MM.1S (cell line): Measurements from ENCODE around the gene SURF1.

Experiments used
- DNase-seq: peaks from one replicate; pipeline ENCODE4 v3.0.0-alpha.2; 2015
- H2AFZ ChIP-seq: fragments of 300-600 bp; sonication (generic); 2 replicates; pipeline ENCODE4 v1.6.0; 2016; ENCODE audit warnings: antibody characterized with exemption, low read length
- H3F3A ChIP-seq: fragments of 300-600 bp; sonication (generic); 2 replicates; pipeline ENCODE4 v1.6.1; 2016; ENCODE audit warnings: mild to moderate bottlenecking, antibody characterized with exemption, low read length, moderate library complexity, mixed read lengths; ENCODE audit not compliant: insufficient read depth
- H3K27ac ChIP-seq: fragments of 300-600 bp; sonication (generic); 2 replicates; pipeline ENCODE4 v1.5.1; 2016; ENCODE audit warnings: mild to moderate bottlenecking, low read length
- H3K27me3 ChIP-seq: fragments of 300-600 bp; sonication (generic); replicated peaks from 2 replicates; pipeline ENCODE4 v1.6.0; 2016; ENCODE audit warnings: low read length; ENCODE audit not compliant: insufficient read depth
- H3K36me3 ChIP-seq: fragments of 300-600 bp; sonication (generic); replicated peaks from 2 replicates; pipeline ENCODE4 v1.6.1; 2016; ENCODE audit warnings: mild to moderate bottlenecking, low read length, mixed read lengths; ENCODE audit not compliant: insufficient read depth
- H3K4me1 ChIP-seq: fragments of 300-600 bp; sonication (generic); 2 replicates; pipeline ENCODE4 v1.6.1; 2016; ENCODE audit warnings: low read length, mixed read lengths
- H3K4me2 ChIP-seq: fragments of 300-600 bp; sonication (generic); 2 replicates; pipeline ENCODE4 v1.6.0; 2016; ENCODE audit warnings: low read depth, low read length
- H3K4me3 ChIP-seq: fragments of 300-600 bp; sonication (generic); 2 replicates; pipeline ENCODE4 v1.5.1; 2016; ENCODE audit warnings: low read length, mixed read lengths
- H3K79me2 ChIP-seq: fragments of 300-600 bp; sonication (generic); 2 replicates; pipeline ENCODE4 v1.6.1; 2016; ENCODE audit warnings: mixed run types, low read length, mixed read lengths
- H3K9ac ChIP-seq: fragments of 300-600 bp; sonication (generic); 2 replicates; pipeline ENCODE4 v1.6.1; 2016; ENCODE audit warnings: low read length, mixed read lengths
- H3K9me2 ChIP-seq: fragments of 300-600 bp; sonication (generic); replicated peaks from 2 replicates; pipeline ENCODE4 v1.6.1; 2016; ENCODE audit warnings: mild to moderate bottlenecking, low read length, mixed read lengths; ENCODE audit not compliant: insufficient read depth
- H3K9me3 ChIP-seq: fragments of 300-600 bp; sonication (generic); replicated peaks from 2 replicates; pipeline ENCODE4 v1.6.1; 2016; ENCODE audit warnings: mild to moderate bottlenecking, low read length, mixed read lengths; ENCODE audit not compliant: insufficient read depth
- H4K20me1 ChIP-seq: fragments of 300-600 bp; sonication (generic); 2 replicates; pipeline ENCODE4 v1.6.1; 2016; ENCODE audit warnings: mild to moderate bottlenecking, low read length, moderate library complexity, mixed read lengths; ENCODE audit not compliant: insufficient read depth
- EZH2 ChIP-seq: fragments of 300-600 bp; sonication (generic); optimal IDR thresholded peaks from 2 replicates; pipeline ENCODE3; 2017; ENCODE audit warnings: low read depth, mild to moderate bottlenecking, antibody characterized with exemption, low read length, mixed read lengths
- EZH2phosphoT487 ChIP-seq: fragments of 300-600 bp; sonication (generic); IDR thresholded peaks from 2 replicates; pipeline ENCODE4 v1.6.1; 2018; ENCODE audit warnings: antibody characterized with exemption, low read length
- TF ChIP-seq, protein P1 (sequence below): fragments of 300-600 bp; sonication (generic); IDR thresholded peaks from 2 replicates; pipeline ENCODE4 v1.5.1; 2016; ENCODE audit warnings: antibody characterized with exemption, low read length, mixed read lengths

SURF1 gene

DNA sequence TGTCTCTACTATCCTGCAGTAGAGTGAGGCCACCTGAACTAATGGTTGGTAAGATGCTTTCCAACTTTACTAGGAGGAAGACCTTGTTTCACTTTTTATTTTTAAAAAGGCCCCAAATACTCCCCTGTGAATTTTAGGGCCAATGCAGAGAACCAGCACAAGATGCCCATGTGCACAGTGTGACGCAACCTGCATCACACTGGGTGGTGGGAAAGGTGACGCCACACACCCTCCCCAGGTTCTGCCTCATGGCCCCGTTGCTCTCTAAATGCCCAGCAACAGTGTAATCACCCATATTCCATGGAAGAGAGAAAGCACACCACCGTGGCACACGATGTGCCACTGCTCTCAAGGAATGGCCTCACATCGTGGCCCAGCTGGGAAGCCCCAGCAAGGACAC lies 13.1 kb upstream of the SURF1 start:
- Histone ChIP-seq H3K9ac (no peak overlapping the region), H3K9me2 (no peaks in the 10 kb centered on the region), H3K9me3 (no peaks in the 10 kb centered on the region), H3K36me3 (peaks cover 8% of the 10 kb centered on the region; the same call in 1 of the 2 replicates), H3F3A (no peaks in the 10 kb centered on the region), H3K79me2 (peaks cover 97% of the 10 kb centered on the region), H3K27ac (no peak overlapping the region), H3K4me3 (no peak overlapping the region), H3K27me3 (no peaks in the 10 kb centered on the region), H2AFZ (no peak overlapping the region), H3K4me1 (no peaks in the 10 kb centered on the region), H4K20me1 (peaks cover 47% of the 10 kb centered on the region), H3K4me2 (no peak overlapping the region)
- no peak for DNase-seq
- TF ChIP-seq, protein P1, sequence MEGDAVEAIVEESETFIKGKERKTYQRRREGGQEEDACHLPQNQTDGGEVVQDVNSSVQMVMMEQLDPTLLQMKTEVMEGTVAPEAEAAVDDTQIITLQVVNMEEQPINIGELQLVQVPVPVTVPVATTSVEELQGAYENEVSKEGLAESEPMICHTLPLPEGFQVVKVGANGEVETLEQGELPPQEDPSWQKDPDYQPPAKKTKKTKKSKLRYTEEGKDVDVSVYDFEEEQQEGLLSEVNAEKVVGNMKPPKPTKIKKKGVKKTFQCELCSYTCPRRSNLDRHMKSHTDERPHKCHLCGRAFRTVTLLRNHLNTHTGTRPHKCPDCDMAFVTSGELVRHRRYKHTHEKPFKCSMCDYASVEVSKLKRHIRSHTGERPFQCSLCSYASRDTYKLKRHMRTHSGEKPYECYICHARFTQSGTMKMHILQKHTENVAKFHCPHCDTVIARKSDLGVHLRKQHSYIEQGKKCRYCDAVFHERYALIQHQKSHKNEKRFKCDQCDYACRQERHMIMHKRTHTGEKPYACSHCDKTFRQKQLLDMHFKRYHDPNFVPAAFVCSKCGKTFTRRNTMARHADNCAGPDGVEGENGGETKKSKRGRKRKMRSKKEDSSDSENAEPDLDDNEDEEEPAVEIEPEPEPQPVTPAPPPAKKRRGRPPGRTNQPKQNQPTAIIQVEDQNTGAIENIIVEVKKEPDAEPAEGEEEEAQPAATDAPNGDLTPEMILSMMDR = no peak
- TF ChIP-seq EZH2phosphoT487 = no peak
- TF ChIP-seq EZH2 = no peak

DNA sequence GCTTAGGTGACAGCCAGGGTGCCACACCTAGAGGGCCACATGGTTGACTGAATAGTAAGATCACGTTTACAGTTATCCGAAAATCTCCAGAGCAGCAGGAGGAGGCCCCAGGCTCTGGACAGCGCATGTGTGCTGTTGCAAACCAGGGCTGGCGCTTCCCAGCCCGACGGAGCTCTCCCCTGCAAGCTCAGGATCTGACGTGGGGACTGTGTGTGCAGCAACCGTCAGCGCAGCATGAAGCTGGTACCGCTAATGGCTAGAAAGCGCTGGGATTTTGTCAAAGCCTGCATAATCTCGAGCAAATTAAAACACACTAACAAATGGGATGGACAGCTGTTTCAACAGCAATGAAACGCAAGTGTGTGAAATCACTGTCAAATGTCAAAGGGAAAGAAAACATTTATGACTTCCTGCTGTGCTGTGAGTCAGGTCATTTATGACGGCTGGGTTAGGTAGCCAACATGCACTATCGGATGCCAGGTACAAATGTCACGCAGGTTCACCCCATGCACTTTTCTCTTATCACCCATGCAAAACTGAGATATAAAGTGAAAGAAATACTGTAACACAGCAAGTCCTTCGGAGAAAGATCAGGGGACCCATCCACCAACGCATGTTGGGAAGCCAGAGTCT lies 12.1 kb upstream of the SURF1 start:
- Histone ChIP-seq H3K9me3 (no peaks in the 10 kb centered on the region), H3K27me3 (no peaks in the 10 kb centered on the region), H3K4me3 (no peak overlapping the region), H3K9ac (no peak overlapping the region), H3K9me2 (no peaks in the 10 kb centered on the region), H2AFZ (no peak overlapping the region), H3K4me2 (no peak overlapping the region), H3K79me2 (peaks cover 86% of the 10 kb centered on the region), H3F3A (no peaks in the 10 kb centered on the region), H3K36me3 (peaks cover 9% of the 10 kb centered on the region; the same call in 1 of the 2 replicates), H3K27ac (no peak overlapping the region), H3K4me1 (no peaks in the 10 kb centered on the region), H4K20me1 (peaks cover 47% of the 10 kb centered on the region)
- TF ChIP-seq EZH2 = no peak
- TF ChIP-seq, protein P1 = no peak
- no peak for TF ChIP-seq EZH2phosphoT487
- DNase-seq = no peak

DNA sequence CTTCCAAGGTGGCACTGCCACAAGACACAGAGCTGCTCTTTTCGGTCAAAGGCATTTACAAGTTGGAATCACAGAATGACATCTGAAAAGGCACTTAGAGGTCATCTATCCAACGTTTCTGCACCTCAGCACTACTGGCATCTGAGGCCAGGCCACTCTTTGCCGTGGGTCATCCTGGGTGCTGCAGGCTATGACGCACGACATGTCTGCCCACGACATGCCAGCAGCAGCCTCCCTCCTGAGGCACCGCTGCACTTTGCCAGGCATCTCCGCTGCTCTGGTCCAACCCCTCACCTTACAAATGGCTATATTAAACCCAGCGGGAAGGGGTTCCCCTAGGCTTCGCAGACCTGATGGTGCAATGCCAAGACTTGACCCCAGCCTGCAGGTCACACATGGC lies 11.5 kb upstream of the SURF1 start:
- Histone ChIP-seq H3K9ac (no peak overlapping the region), H3K4me1 (no peaks in the 10 kb centered on the region), H3K36me3 (peaks cover 13% of the 10 kb centered on the region; the same call in 1 of the 2 replicates), H3K4me2 (no peak overlapping the region), H3K9me2 (no peaks in the 10 kb centered on the region), H3F3A (no peaks in the 10 kb centered on the region), H3K27me3 (no peaks in the 10 kb centered on the region), H4K20me1 (peaks cover 44% of the 10 kb centered on the region), H2AFZ (no peak overlapping the region), H3K27ac (no peak overlapping the region), H3K4me3 (no peak overlapping the region), H3K9me3 (no peaks in the 10 kb centered on the region), H3K79me2 (peaks cover 81% of the 10 kb centered on the region)
- no peak for DNase-seq
- TF ChIP-seq, protein P1 = no peak
- no peak for TF ChIP-seq EZH2phosphoT487
- no peak for TF ChIP-seq EZH2
